Loucy (cell line): ENCODE data around the gene LAMA4.

ENCODE experiments used
- H2AFZ ChIP-seq: fragments of 200-600 bp; sonication (generic); 2 replicates; pipeline ENCODE4 v1.6.0; 2016; ENCODE audit warnings: antibody characterized with exemption, mild to moderate bottlenecking, low read length, moderate library complexity
- H3F3A ChIP-seq: fragments of 200-600 bp; 2 replicates; pipeline ENCODE4 v1.6.0; 2016; ENCODE audit warnings: antibody characterized with exemption, low read depth, mild to moderate bottlenecking
- H3K27me3 ChIP-seq: fragments of 200-600 bp; sonication (generic); 2 replicates; pipeline ENCODE4 v1.6.1; 2014; ENCODE audit warnings: low read length, mild to moderate bottlenecking; ENCODE audit not compliant: insufficient read depth, poor library complexity, severe bottlenecking
- H3K36me3 ChIP-seq: fragments of 200-600 bp; sonication (generic); 2 replicates; pipeline ENCODE4 v1.6.1; 2016; ENCODE audit warnings: low read length; ENCODE audit not compliant: insufficient read depth
- H3K4me1 ChIP-seq: fragments of 200-600 bp; sonication (generic); 2 replicates; pipeline ENCODE4 v1.5.1; 2014; ENCODE audit warnings: low read length, mild to moderate bottlenecking; ENCODE audit not compliant: insufficient read depth, poor library complexity, severe bottlenecking
- H3K4me2 ChIP-seq: fragments of 200-600 bp; sonication (generic); 2 replicates; pipeline ENCODE4 v1.6.0; 2014; ENCODE audit warnings: antibody characterized with exemption, low read length, low read depth, mild to moderate bottlenecking; ENCODE audit not compliant: poor library complexity, severe bottlenecking
- H3K4me3 ChIP-seq: fragments of 200-600 bp; sonication (generic); 2 replicates; pipeline ENCODE4 v1.5.1; 2014; ENCODE audit warnings: low read length, mild to moderate bottlenecking, mixed read lengths; ENCODE audit not compliant: poor library complexity, severe bottlenecking
- H3K79me2 ChIP-seq: fragments of 200-600 bp; sonication (generic); 2 replicates; pipeline ENCODE4 v1.6.1; 2014; ENCODE audit warnings: low read length; ENCODE audit not compliant: insufficient read depth
- H3K9ac ChIP-seq: fragments of 200-600 bp; sonication (generic); 2 replicates; pipeline ENCODE4 v1.6.0; 2014; ENCODE audit warnings: mild to moderate bottlenecking, low read depth, low read length, moderate library complexity; ENCODE audit not compliant: poor library complexity, severe bottlenecking
- H3K9me2 ChIP-seq: fragments of 200-600 bp; sonication (generic); replicated peaks from 2 replicates; pipeline ENCODE4 v1.6.1; 2016; ENCODE audit warnings: low read depth, low read length, mixed read lengths
- H3K9me3 ChIP-seq: fragments of 200-600 bp; sonication (generic); 2 replicates; pipeline ENCODE4 v1.6.1; 2014; ENCODE audit warnings: mild to moderate bottlenecking, antibody characterized with exemption, low read length, low read depth; ENCODE audit not compliant: insufficient read depth
- H4K20me1 ChIP-seq: fragments of 200-600 bp; sonication (generic); 2 replicates; pipeline ENCODE4 v1.6.0; 2014; ENCODE audit warnings: antibody characterized with exemption, low read length, mild to moderate bottlenecking; ENCODE audit not compliant: insufficient read depth, poor library complexity, severe bottlenecking
- EZH2phosphoT487 ChIP-seq: fragments of 200-600 bp; IDR thresholded peaks from 2 replicates; pipeline ENCODE4 v1.6.1; 2018; ENCODE audit warnings: antibody characterized with exemption, mild to moderate bottlenecking, moderate library complexity, borderline replicate concordance
- TF ChIP-seq, protein P1 (sequence below): fragments of 200-600 bp; sonication (generic); conservative IDR thresholded peaks from 2 replicates; pipeline ENCODE4 v1.5.1; 2014; ENCODE audit warnings: mild to moderate bottlenecking, antibody characterized with exemption, low read length

Gene LAMA4

GRCh38 chr6:112117554-112117953 lies 136.8 kb downstream of the LAMA4 start:
- Histone ChIP-seq H3F3A (no peaks in the 10 kb centered on the region), H3K4me1 (peaks cover 6% of the 10 kb centered on the region), H4K20me1 (no peaks in the 10 kb centered on the region), H3K27me3 (no peaks in the 10 kb centered on the region), H2AFZ (peak overlapping the region; percentile 8; the same call in 1 of the 2 replicates), H3K4me2 (no peak overlapping the region), H3K36me3 (no peaks in the 10 kb centered on the region), H3K79me2 (no peaks in the 10 kb centered on the region), H3K9me3 (no peaks in the 10 kb centered on the region), H3K4me3 (no peak overlapping the region), H3K9me2 (no peaks in the 10 kb centered on the region), H3K9ac (no peak overlapping the region)
- no peak for TF ChIP-seq EZH2phosphoT487
- TF ChIP-seq, protein P1, sequence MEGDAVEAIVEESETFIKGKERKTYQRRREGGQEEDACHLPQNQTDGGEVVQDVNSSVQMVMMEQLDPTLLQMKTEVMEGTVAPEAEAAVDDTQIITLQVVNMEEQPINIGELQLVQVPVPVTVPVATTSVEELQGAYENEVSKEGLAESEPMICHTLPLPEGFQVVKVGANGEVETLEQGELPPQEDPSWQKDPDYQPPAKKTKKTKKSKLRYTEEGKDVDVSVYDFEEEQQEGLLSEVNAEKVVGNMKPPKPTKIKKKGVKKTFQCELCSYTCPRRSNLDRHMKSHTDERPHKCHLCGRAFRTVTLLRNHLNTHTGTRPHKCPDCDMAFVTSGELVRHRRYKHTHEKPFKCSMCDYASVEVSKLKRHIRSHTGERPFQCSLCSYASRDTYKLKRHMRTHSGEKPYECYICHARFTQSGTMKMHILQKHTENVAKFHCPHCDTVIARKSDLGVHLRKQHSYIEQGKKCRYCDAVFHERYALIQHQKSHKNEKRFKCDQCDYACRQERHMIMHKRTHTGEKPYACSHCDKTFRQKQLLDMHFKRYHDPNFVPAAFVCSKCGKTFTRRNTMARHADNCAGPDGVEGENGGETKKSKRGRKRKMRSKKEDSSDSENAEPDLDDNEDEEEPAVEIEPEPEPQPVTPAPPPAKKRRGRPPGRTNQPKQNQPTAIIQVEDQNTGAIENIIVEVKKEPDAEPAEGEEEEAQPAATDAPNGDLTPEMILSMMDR: no peak

- no peak overlapping the region for H3K9ac ChIP-seq
- H3F3A ChIP-seq: no peaks in the 10 kb centered on the region
- peaks cover 6% of the 10 kb centered on the region for H3K4me1 ChIP-seq
- no peak for TF ChIP-seq EZH2phosphoT487
- TF ChIP-seq, protein P1: no peak
- no peak overlapping the region for H3K4me3 ChIP-seq
- H3K27me3 ChIP-seq: no peaks in the 10 kb centered on the region
- no peaks in the 10 kb centered on the region for H3K36me3 ChIP-seq
- H3K9me2 ChIP-seq: no peaks in the 10 kb centered on the region
- H3K79me2 ChIP-seq: no peaks in the 10 kb centered on the region
- H3K9me3 ChIP-seq: no peaks in the 10 kb centered on the region
- no peak overlapping the region for H2AFZ ChIP-seq
- H3K4me2 ChIP-seq: no peak overlapping the region
- H4K20me1 ChIP-seq: no peaks in the 10 kb centered on the region
Measured at GRCh38 chr6:112116221-112116620, 138.1 kb downstream of the LAMA4 start.

- Histone ChIP-seq H2AFZ (no peak overlapping the region), H3K36me3 (no peaks in the 10 kb centered on the region), H3F3A (no peaks in the 10 kb centered on the region), H3K27me3 (no peaks in the 10 kb centered on the region), H3K9me3 (no peaks in the 10 kb centered on the region), H3K4me3 (no peak overlapping the region), H3K4me1 (peaks cover 6% of the 10 kb centered on the region), H3K79me2 (no peaks in the 10 kb centered on the region), H3K9me2 (no peaks in the 10 kb centered on the region), H3K9ac (no peak overlapping the region), H4K20me1 (no peaks in the 10 kb centered on the region), H3K4me2 (no peak overlapping the region)
- no peak for TF ChIP-seq EZH2phosphoT487
- TF ChIP-seq, protein P1: no peak
Measured at GRCh38 chr6:112114577-112115223, 139.7 kb downstream of the LAMA4 start.
